Frontal cortex (tissue), 4 donors: Measurements from ENCODE around the gene CDK11B. TPM values are rescaled to one million over a fixed set of nuclear protein-coding genes. Genes with fewer than 3 reads are reported as not detected.
"Not testable (repeated sequence)": the region's sequence is repeated elsewhere in the genome, so short reads cannot be mapped to it uniquely, and the experiment has no call there.

Experiments
- DNase-seq, 2 donors: peaks; one replicate each; pipeline ENCODE4 v3.0.0; 2012; ENCODE audit warnings: low spot score in 2 of 2
- FAIRE-seq: peaks from 2 replicates; lab custom pipeline; 2012; peaks lifted over from hg19 to GRCh38; lab: Jason Lieb, UNC
- total RNA-seq: library from RNA; depleted of rRNA; stranded (reverse); fragments of >200 nt; gene quantifications from one replicate; pipeline ENCODE4 v1.2.3, GENCODE V29; 2014
- donor health status: control.
- donor health status: control.
- donor health status: control.

CDK11B gene
- total RNA-seq, 1 donor from 2014 or later = 9.0 TPM

GRCh38 chr1:1684031-1684681, 25.4 kb upstream of the CDK11B start:
- DNase-seq (no peak), FAIRE-seq (no peak)

GRCh38 chr1:1683104-1683905, 24.5 kb upstream of the CDK11B start:
- FAIRE-seq (no peak), DNase-seq (no peak)

GRCh38 chr1:1680912-1681273, 22.1 kb upstream of the CDK11B start:
- DNase-seq = no peak

GRCh38 chr1:1680031-1680911, 21.5 kb upstream of the CDK11B start:
- DNase-seq (no peak), FAIRE-seq (no peak)

More at GRCh38 chr1:1680912-1681273, 22.1 kb upstream of the CDK11B start:
- FAIRE-seq = no peak

GRCh38 chr1:1678581-1679380, 20.0 kb upstream of the CDK11B start:
- FAIRE-seq (no peak), DNase-seq (no peak)

GRCh38 chr1:1677718-1678580, 19.1 kb upstream of the CDK11B start:
- FAIRE-seq (no peak), DNase-seq (no peak)

- FAIRE-seq, DNase-seq: not testable (repeated sequence)
These were observed 17.3 kb upstream of the CDK11B start for GRCh38 chr1:1676087-1676486.

- not testable (repeated sequence) for DNase-seq, FAIRE-seq
These were observed 16.4 kb upstream of the CDK11B start for GRCh38 chr1:1675218-1675617.

GRCh38 chr1:1674806-1675205, 16.0 kb upstream of the CDK11B start:
- not testable (repeated sequence) for DNase-seq, FAIRE-seq

- no peak for FAIRE-seq
These were observed 13.6 kb upstream of the CDK11B start for GRCh38 chr1:1672181-1672965.

GRCh38 chr1:1671365-1672119, 12.7 kb upstream of the CDK11B start:
- no peak for FAIRE-seq
- DNase-seq = peak; percentile 4 to 6

More at GRCh38 chr1:1672181-1672965, 13.6 kb upstream of the CDK11B start:
- peak in 1 of 2 donors; percentile 4 for DNase-seq

GRCh38 chr1:1670866-1671265, 12.1 kb upstream of the CDK11B start:
- DNase-seq = peak in 1 of 2 donors; percentile 3

GRCh38 chr1:1669468-1670440, 10.9 kb upstream of the CDK11B start:
- DNase-seq = peak; percentile 8 to 14
- FAIRE-seq = no peak

More at GRCh38 chr1:1670866-1671265, 12.1 kb upstream of the CDK11B start:
- no peak for FAIRE-seq

GRCh38 chr1:1666526-1666925, 7.7 kb upstream of the CDK11B start:
- FAIRE-seq (no peak), DNase-seq (no peak)

- no peak for FAIRE-seq
- no peak for DNase-seq
These were observed 7.0 kb upstream of the CDK11B start for GRCh38 chr1:1665815-1666251.
